IMR-90 (cell line): ENCODE results near the gene MUC6. TPM values are rescaled to one million over a fixed set of nuclear protein-coding genes. Genes with fewer than 3 reads are reported as not detected.

Experiments
- ATAC-seq: fragments of 200-7000 bp; cut with Tn5 transposase; 2 replicates; pipeline ENCODE4 v1.9.1; 2020; ENCODE audit warnings: low read depth, mild to moderate bottlenecking, moderate library complexity
- BruUV-seq: library from RNA; stranded (reverse); fragments of 400-500 nt; replicated peaks from 2 replicates; lab custom pipeline; 2021; lab: Mats Ljungman, UMichigan
- CTCF ChIA-PET: fragments of 300-600 bp; formaldehyde crosslinking; extraction: SDS; loops from one replicate; lab custom pipeline; 2021; ENCODE audit warnings: antibody characterized with exemption; lab: Yijun Ruan, JAX
- POLR2A ChIA-PET: fragments of 300-600 bp; sonication (Branson Sonifier 250); formaldehyde crosslinking; loops from one replicate; lab custom pipeline; 2022; ENCODE audit warnings: antibody characterized with exemption; ENCODE audit not compliant: unreplicated experiment; lab: Charles Lee
- DNase-seq: peaks from one replicate; pipeline ENCODE4 v3.0.0; 2013
- H2AFZ ChIP-seq: replicated peaks from 2 replicates; pipeline ENCODE3; 2013; ENCODE audit warnings: low read length, mild to moderate bottlenecking; ENCODE audit not compliant: poor library complexity
- H2AK5ac ChIP-seq: 2 replicates; pipeline ENCODE4 v1.6.1; 2013; ENCODE audit warnings: low read depth, low read length, inconsistent platforms
- H2AK9ac ChIP-seq: replicated peaks from 2 replicates; pipeline ENCODE3; 2013; ENCODE audit warnings: mild to moderate bottlenecking, low read depth, low read length, moderate library complexity; ENCODE audit not compliant: poor library complexity
- H2BK120ac ChIP-seq: 2 replicates; pipeline ENCODE4 v1.6.1; 2013; ENCODE audit warnings: low read depth, low read length, inconsistent platforms
- H2BK15ac ChIP-seq: 3 replicates; pipeline ENCODE4 v1.6.1; 2013; ENCODE audit warnings: low read depth, low read length, inconsistent platforms
- H2BK20ac ChIP-seq: 2 replicates; pipeline ENCODE4 v1.6.1; 2013; ENCODE audit warnings: low read depth, mild to moderate bottlenecking, inconsistent platforms, low read length, moderate library complexity
- H2BK5ac ChIP-seq: 2 replicates; pipeline ENCODE4 v1.6.1; 2013; ENCODE audit warnings: mild to moderate bottlenecking, low read depth, low read length, inconsistent platforms; ENCODE audit not compliant: poor library complexity, severe bottlenecking
- H3K14ac ChIP-seq: replicated peaks from 2 replicates; pipeline ENCODE4 v1.6.1; 2013; ENCODE audit warnings: low read depth, low read length, inconsistent platforms
- H3K18ac ChIP-seq: 2 replicates; pipeline ENCODE4 v1.6.1; 2013; ENCODE audit warnings: low read depth, low read length, control low read depth
- H3K23ac ChIP-seq: 2 replicates; pipeline ENCODE4 v1.6.1; 2013; ENCODE audit warnings: low read depth, low read length, inconsistent platforms
- H3K27ac ChIP-seq: 2 replicates; pipeline ENCODE4 v1.5.1; 2013; ENCODE audit warnings: mild to moderate bottlenecking, control low read depth, low read length; ENCODE audit not compliant: insufficient read depth
- H3K27me3 ChIP-seq: 2 replicates; pipeline ENCODE4 v1.6.1; 2013; ENCODE audit warnings: low read length; ENCODE audit not compliant: control insufficient read depth, insufficient read depth
- H3K36me3 ChIP-seq: 2 replicates; pipeline ENCODE4 v1.6.1; 2013; ENCODE audit warnings: low read length, mixed read lengths; ENCODE audit not compliant: control insufficient read depth, insufficient read depth
- H3K4ac ChIP-seq: 2 replicates; pipeline ENCODE4 v1.6.1; 2013; ENCODE audit warnings: low read depth, low read length, inconsistent platforms
- H3K4me1 ChIP-seq: 2 replicates; pipeline ENCODE4 v1.6.1; 2013; ENCODE audit warnings: low read length, mixed read lengths; ENCODE audit not compliant: control insufficient read depth, insufficient read depth
- H3K4me2 ChIP-seq: 2 replicates; pipeline ENCODE4 v1.6.1; 2013; ENCODE audit warnings: low read depth, mild to moderate bottlenecking, control low read depth, low read length, moderate library complexity
- H3K4me3 ChIP-seq: 2 replicates; pipeline ENCODE4 v1.5.1; 2013; ENCODE audit warnings: low read depth, mild to moderate bottlenecking, control low read depth, low read length, moderate library complexity; ENCODE audit not compliant: insufficient read depth
- H3K56ac ChIP-seq: 2 replicates; pipeline ENCODE4 v1.6.1; 2013; ENCODE audit warnings: low read length, inconsistent platforms; ENCODE audit not compliant: insufficient read depth; ENCODE audit errors: extremely low read depth
- H3K79me1 ChIP-seq, 2 experiments: 2 replicates each; pipeline ENCODE4 v1.6.1; 2013; ENCODE audit warnings: low read length in 2 of 2, inconsistent platforms in 1 of 2, low read depth in 1 of 2
- H3K9ac ChIP-seq: 2 replicates; pipeline ENCODE4 v1.6.1; 2013; ENCODE audit warnings: low read depth, low read length, control low read depth
- H3K9me1 ChIP-seq: 2 replicates; pipeline ENCODE4 v1.6.1; 2013; ENCODE audit warnings: low read length, inconsistent platforms; ENCODE audit not compliant: insufficient read depth
- H3K9me3 ChIP-seq: 2 replicates; pipeline ENCODE4 v1.6.1; 2013; ENCODE audit warnings: low read length; ENCODE audit not compliant: control insufficient read depth, insufficient read depth
- H4K20me1 ChIP-seq: 2 replicates; pipeline ENCODE4 v1.6.1; 2013; ENCODE audit warnings: low read length, inconsistent platforms; ENCODE audit not compliant: insufficient read depth
- H4K5ac ChIP-seq: 2 replicates; pipeline ENCODE4 v1.6.1; 2013; ENCODE audit warnings: mild to moderate bottlenecking, low read depth, low read length, control low read depth
- H4K8ac ChIP-seq, 2 experiments: 2 replicates each; pipeline ENCODE4 v1.6.1; 2013; ENCODE audit warnings: low read depth in 2 of 2, low read length in 2 of 2, control low read depth in 1 of 2, inconsistent platforms in 1 of 2
- H4K91ac ChIP-seq: 2 replicates; pipeline ENCODE4 v1.6.1; 2013; ENCODE audit warnings: low read depth, low read length, inconsistent platforms; ENCODE audit not compliant: insufficient read depth
- BHLHE40 ChIP-seq: fragments of 150-350 bp; IDR thresholded peaks from 2 replicates; pipeline ENCODE4 v1.6.1; 2016; ENCODE audit warnings: mild to moderate bottlenecking, low read depth, low read length
- CEBPB ChIP-seq: IDR thresholded peaks from 2 replicates; pipeline ENCODE4 v1.6.1; 2012; ENCODE audit warnings: low read depth, low read length, improper control_type of control experiment
- MAZ ChIP-seq: IDR thresholded peaks from 2 replicates; pipeline ENCODE4 v1.6.1; 2012; ENCODE audit warnings: low read depth, mild to moderate bottlenecking, low read length, improper control_type of control experiment, moderate library complexity, borderline replicate concordance
- NFE2L2 ChIP-seq: fragments of 150-350 bp; IDR thresholded peaks from 2 replicates; pipeline ENCODE4 v1.6.1; 2016; ENCODE audit warnings: low read depth, mild to moderate bottlenecking, low read length
- RAD21 ChIP-seq: IDR thresholded peaks from 2 replicates; pipeline ENCODE4 v1.6.1; 2012; ENCODE audit warnings: low read length, improper control_type of control experiment
- RFX5 ChIP-seq: IDR thresholded peaks from 2 replicates; pipeline ENCODE4 v1.8.0; 2012; ENCODE audit warnings: low read depth, mild to moderate bottlenecking, low read length, moderate library complexity
- SMC3 ChIP-seq: fragments of 150-350 bp; IDR thresholded peaks from 2 replicates; pipeline ENCODE4 v1.6.1; 2016; ENCODE audit warnings: low read depth, mild to moderate bottlenecking, antibody characterized with exemption, low read length, moderate library complexity
- WGBS, 2 experiments: methylation state at CpG; one replicate each; pipeline versions ENCODE4 v1.1.5 to v1.1.7; 2013; ENCODE audit warnings: missing lambda C conversion rate in 2 of 2; ENCODE audit not compliant: insufficient read length in 1 of 2; ENCODE audit errors: extremely low coverage in 2 of 2; 5-methylcytosine and 5-hydroxymethylcytosine counted together
- dilution Hi-C: fragments of 300-500 bp; cut with HindIII; formaldehyde crosslinking; loops from one replicate; pipeline ENCODE4 v1.14.3; 2018; ENCODE audit warnings: low sequenced_read_pairs; ENCODE audit not compliant: unreplicated experiment
- in situ Hi-C: fragments of 300-500 bp; cut with MboI; formaldehyde crosslinking; loops from 3 replicates; pipeline ENCODE4 v1.14.3; 2019; ENCODE audit warnings: low sequenced_read_pairs, inconsistent platforms, mixed read lengths
- intact Hi-C: fragments of 100-400 bp; cut with micrococcal nuclease; formaldehyde crosslinking; loops from 2 replicates; pipeline ENCODE4 v1.10.0; 2022
- polyA plus RNA-seq, 3 experiments: library from polyadenylated mRNA; depleted of rRNA; stranded (reverse); fragments of >200 nt; gene quantifications; 2 replicates each; pipeline ENCODE4 v1.2.3, GENCODE V29; 2012; ENCODE audit warnings: low replicate concordance in 1 of 3
- total RNA-seq: library from RNA; depleted of rRNA; stranded (reverse); fragments of >200 nt; gene quantifications from 2 replicates; pipeline ENCODE4 v1.2.3, GENCODE V29; 2012
- TF ChIP-seq, protein P1 (sequence below): fragments of 150-350 bp; IDR thresholded peaks from 2 replicates; pipeline ENCODE4 v1.6.1; 2017; ENCODE audit warnings: mild to moderate bottlenecking, antibody characterized with exemption, low read length, low read depth

The MUC6 gene
- total and polyA plus RNA-seq, 2 of the 4 experiments (the other 2 are of a cell fraction), result not detected

DNA sequence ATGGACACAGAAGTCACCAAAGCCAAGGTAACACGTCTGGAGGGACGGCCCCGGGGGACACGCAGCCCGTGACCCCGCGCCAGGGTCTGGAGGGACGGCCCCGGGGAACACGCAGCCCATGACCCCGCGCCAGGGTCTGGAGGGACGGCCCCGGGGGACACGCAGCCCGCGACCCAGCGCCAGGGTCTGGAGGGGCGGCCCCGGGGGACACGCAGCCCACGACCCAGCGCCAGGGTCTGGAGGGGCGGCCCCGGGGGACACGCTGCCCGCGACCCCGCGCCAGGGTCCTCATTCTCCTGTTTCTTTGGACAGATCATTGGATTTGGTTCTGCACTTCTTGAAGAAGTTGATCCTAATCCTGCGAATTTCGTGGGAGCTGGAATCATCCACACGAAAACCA, 27.1 kb downstream of the MUC6 start:
- no peak overlapping the region for H2AFZ ChIP-seq
- no peak for TF ChIP-seq SMC3
- no peak for TF ChIP-seq RAD21
- TF ChIP-seq BHLHE40, result no peak
- no peak for TF ChIP-seq RFX5
- TF ChIP-seq, protein P1, sequence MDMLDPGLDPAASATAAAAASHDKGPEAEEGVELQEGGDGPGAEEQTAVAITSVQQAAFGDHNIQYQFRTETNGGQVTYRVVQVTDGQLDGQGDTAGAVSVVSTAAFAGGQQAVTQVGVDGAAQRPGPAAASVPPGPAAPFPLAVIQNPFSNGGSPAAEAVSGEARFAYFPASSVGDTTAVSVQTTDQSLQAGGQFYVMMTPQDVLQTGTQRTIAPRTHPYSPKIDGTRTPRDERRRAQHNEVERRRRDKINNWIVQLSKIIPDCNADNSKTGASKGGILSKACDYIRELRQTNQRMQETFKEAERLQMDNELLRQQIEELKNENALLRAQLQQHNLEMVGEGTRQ, result no peak
- TF ChIP-seq MAZ, result no peak
- no peak for TF ChIP-seq CEBPB
- TF ChIP-seq NFE2L2, result no peak
- no peak overlapping the region for H3K56ac ChIP-seq
- dilution Hi-C loops (no loop called here), intact Hi-C loops (no loop called here), in situ Hi-C loops (no loop called here)
- no peaks in the 10 kb centered on the region for H3K9me3 ChIP-seq
- no peak overlapping the region for H4K8ac ChIP-seq
- no TSS peak for BruUV-seq
- H3K23ac ChIP-seq, result no peak overlapping the region
- no peak for DNase-seq
- H4K5ac ChIP-seq, result no peak overlapping the region
- no peak overlapping the region for H2AK9ac ChIP-seq
- H3K4ac ChIP-seq, result no peak overlapping the region
- no peak overlapping the region for H3K9ac ChIP-seq
- no peak overlapping the region for H2BK120ac ChIP-seq
- H4K20me1 ChIP-seq, result peaks cover 4% of the 10 kb centered on the region; the same call in 1 of the 2 replicates
- no peak overlapping the region for H3K4me3 ChIP-seq
- H3K9me1 ChIP-seq, result no peaks in the 10 kb centered on the region
- no peak overlapping the region for H3K14ac ChIP-seq
- H3K18ac ChIP-seq, result no peak overlapping the region
- H3K36me3 ChIP-seq, result peaks cover 62% of the 10 kb centered on the region
- H3K79me1 ChIP-seq, result peaks cover 0 to 9% of the 10 kb centered on the region in 2 experiments; a peak in 3 of 4 replicates
- CTCF ChIA-PET, result no interaction called here
- H2BK5ac ChIP-seq, result no peak overlapping the region
- H4K91ac ChIP-seq, result no peak overlapping the region
- POLR2A ChIA-PET, result no interaction called here
- H2BK15ac ChIP-seq, result no peak overlapping the region
- ATAC-seq, result no peak
- no peak overlapping the region for H2AK5ac ChIP-seq
- no peaks in the 10 kb centered on the region for H3K4me1 ChIP-seq
- no peaks in the 10 kb centered on the region for H3K27me3 ChIP-seq
- 97% methylated on average over 10 of the region's 33 CpGs; no CpG with 5 or more reads in 1 of the 2 experiments for WGBS, 2 experiments
- H3K4me2 ChIP-seq, result no peak overlapping the region
- no peak overlapping the region for H2BK20ac ChIP-seq
- H3K27ac ChIP-seq, result no peak overlapping the region
